ENCODE results near the gene ECE1. TPM values are rescaled to one million over a fixed set of nuclear protein-coding genes. Genes with fewer than 3 reads are reported as not detected.
"Not testable (repeated sequence)": the region's sequence is repeated elsewhere in the genome, so short reads cannot be mapped to it uniquely, and the experiment has no call there.

Gene ECE1
- total and polyA plus RNA-seq, 3 donors from 2014 or later, result 66.1 to 101 (median 96.4) TPM

- no peak for TF ChIP-seq POLR2A (IDR thresholded peaks at IDR 0.05)
- TF ChIP-seq, protein P1, sequence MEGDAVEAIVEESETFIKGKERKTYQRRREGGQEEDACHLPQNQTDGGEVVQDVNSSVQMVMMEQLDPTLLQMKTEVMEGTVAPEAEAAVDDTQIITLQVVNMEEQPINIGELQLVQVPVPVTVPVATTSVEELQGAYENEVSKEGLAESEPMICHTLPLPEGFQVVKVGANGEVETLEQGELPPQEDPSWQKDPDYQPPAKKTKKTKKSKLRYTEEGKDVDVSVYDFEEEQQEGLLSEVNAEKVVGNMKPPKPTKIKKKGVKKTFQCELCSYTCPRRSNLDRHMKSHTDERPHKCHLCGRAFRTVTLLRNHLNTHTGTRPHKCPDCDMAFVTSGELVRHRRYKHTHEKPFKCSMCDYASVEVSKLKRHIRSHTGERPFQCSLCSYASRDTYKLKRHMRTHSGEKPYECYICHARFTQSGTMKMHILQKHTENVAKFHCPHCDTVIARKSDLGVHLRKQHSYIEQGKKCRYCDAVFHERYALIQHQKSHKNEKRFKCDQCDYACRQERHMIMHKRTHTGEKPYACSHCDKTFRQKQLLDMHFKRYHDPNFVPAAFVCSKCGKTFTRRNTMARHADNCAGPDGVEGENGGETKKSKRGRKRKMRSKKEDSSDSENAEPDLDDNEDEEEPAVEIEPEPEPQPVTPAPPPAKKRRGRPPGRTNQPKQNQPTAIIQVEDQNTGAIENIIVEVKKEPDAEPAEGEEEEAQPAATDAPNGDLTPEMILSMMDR (IDR thresholded peaks at IDR 0.05), result no peak
- intact Hi-C loops (cut with DNase I; ENCODE audit: low total_unique reads), result loop anchor here (10.0 kb wide), 1 partner anchor 498 kb away; no protein-coding TSS in a partner anchor
- no peak for DNase-seq
- no peak overlapping the region for H3K27ac ChIP-seq
- no peak overlapping the region for H3K4me3 ChIP-seq
- H3K36me3 ChIP-seq (ENCODE audit: low read depth, missing control alignments), result no peaks in the 10 kb centered on the region
- no peaks in the 10 kb centered on the region for H3K4me1 ChIP-seq
- no peaks in the 10 kb centered on the region for H3K9me3 ChIP-seq
- H3K27me3 ChIP-seq, result no peaks in the 10 kb centered on the region
- WGBS, 2 donors, result 71 to 81% methylated on average over 4 of the region's 4 CpGs
Measured at GRCh38 chr1:21192871-21193270, 97.4 kb downstream of the ECE1 start.

GRCh38 chr1:21192284-21192683 is 98.0 kb downstream of the ECE1 start:
- 70 to 72% methylated on average over 3 to 5 of the region's 5 CpGs for WGBS, 2 donors
- no peak for TF ChIP-seq POLR2A (IDR thresholded peaks at IDR 0.05)
- TF ChIP-seq, protein P1 (IDR thresholded peaks at IDR 0.05), result no peak
- Histone ChIP-seq H3K36me3 (ENCODE audit: low read depth, missing control alignments) (no peaks in the 10 kb centered on the region), H3K4me1 (no peaks in the 10 kb centered on the region), H3K27ac (no peak overlapping the region), H3K27me3 (no peaks in the 10 kb centered on the region), H3K4me3 (no peak overlapping the region), H3K9me3 (no peaks in the 10 kb centered on the region)
- intact Hi-C loops (cut with DNase I; ENCODE audit: low total_unique reads), result loop anchor here (10.0 kb wide), 1 partner anchor 497 kb away; no protein-coding TSS in a partner anchor
- no peak for DNase-seq

GRCh38 chr1:21190771-21191170 is 99.5 kb downstream of the ECE1 start:
- not testable (repeated sequence) for H3K27ac ChIP-seq; DNase-seq; H3K4me3 ChIP-seq; H3K9me3 ChIP-seq; H3K27me3 ChIP-seq; H3K4me1 ChIP-seq; H3K36me3 ChIP-seq (ENCODE audit: low read depth, missing control alignments)
- intact Hi-C loops (cut with DNase I; ENCODE audit: low total_unique reads), result loop anchor here (10.0 kb wide), 1 partner anchor 496 kb away; no protein-coding TSS in a partner anchor
- 83 to 84% methylated on average over 2 of the region's 2 CpGs for WGBS, 2 donors

DNA sequence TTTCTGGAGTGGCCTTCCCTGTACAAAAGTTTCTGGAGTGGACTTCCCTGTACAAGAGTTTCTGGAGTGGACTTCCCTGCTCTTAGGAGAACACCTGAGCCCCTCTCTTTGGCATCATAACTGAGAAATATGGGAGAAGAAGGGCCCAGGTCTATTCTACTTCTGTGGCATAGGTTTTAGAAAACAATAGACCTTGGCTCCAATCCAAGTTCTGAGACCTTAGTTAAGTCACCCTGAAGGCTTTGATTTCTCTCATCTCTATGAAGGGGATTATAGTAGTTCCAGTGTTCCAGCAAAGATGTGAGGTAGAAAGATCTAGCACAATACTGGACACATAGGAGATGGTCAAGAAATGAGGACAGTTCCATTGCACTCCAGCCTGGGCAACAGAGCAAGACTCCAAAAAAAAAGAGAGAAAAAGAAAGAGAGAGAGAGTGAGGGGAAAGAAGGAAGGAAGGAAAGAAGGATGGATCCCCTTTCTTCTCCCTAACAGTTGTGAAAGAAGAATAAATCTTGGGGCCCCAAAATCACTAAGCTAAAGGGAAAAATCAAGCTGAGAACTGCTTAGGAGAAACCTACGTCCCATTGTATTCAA is 100.3 kb downstream of the ECE1 start:
- DNase-seq, result no peak
- WGBS, 2 donors, result 88 to 96% methylated on average over 1 of the region's 1 CpG
- Histone ChIP-seq H3K36me3 (ENCODE audit: low read depth, missing control alignments) (no peaks in the 10 kb centered on the region), H3K9me3 (no peaks in the 10 kb centered on the region), H3K4me3 (no peak overlapping the region), H3K4me1 (no peaks in the 10 kb centered on the region), H3K27ac (no peak overlapping the region), H3K27me3 (no peaks in the 10 kb centered on the region)
- TF ChIP-seq, protein P1 (IDR thresholded peaks at IDR 0.05), result no peak
- TF ChIP-seq POLR2A (IDR thresholded peaks at IDR 0.05), result no peak
- intact Hi-C loops (cut with DNase I; ENCODE audit: low total_unique reads), result loop anchor here (10.0 kb wide), 1 partner anchor 495 kb away; no protein-coding TSS in a partner anchor

DNA sequence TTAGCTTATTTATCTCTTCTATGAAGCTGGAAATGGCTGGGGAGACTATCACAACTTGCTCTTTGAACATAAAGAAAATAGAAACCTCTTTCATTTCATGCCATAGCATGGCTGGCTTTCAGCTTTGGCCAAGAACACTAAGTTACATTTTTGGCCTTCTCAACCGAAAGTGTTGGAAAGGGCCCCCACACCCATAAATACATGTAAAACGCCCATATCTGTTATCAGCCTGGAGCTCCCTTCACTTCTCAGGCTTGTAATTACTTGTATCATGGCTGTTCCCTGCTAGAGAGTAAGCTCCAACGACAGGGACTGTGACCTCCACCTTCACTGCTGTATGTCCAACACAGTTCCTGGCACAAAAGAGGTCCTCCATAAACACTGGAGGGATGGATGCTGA is 100.8 kb downstream of the ECE1 start:
- H3K4me1 ChIP-seq, result no peaks in the 10 kb centered on the region
- H3K27me3 ChIP-seq, result no peaks in the 10 kb centered on the region
- H3K9me3 ChIP-seq, result no peaks in the 10 kb centered on the region
- no peak for TF ChIP-seq POLR2A (IDR thresholded peaks at IDR 0.05)
- TF ChIP-seq, protein P1 (IDR thresholded peaks at IDR 0.05), result no peak
- H3K36me3 ChIP-seq (ENCODE audit: low read depth, missing control alignments), result no peaks in the 10 kb centered on the region
- 51 to 53% methylated on average over 3 of the region's 3 CpGs for WGBS, 2 donors
- no peak for DNase-seq
- H3K4me3 ChIP-seq, result no peak overlapping the region
- intact Hi-C loops (cut with DNase I; ENCODE audit: low total_unique reads), result no loop called here
- no peak overlapping the region for H3K27ac ChIP-seq
